SK-N-SH treated with all-trans-retinoic acid at 6 μM for 48 hours (cell line): ENCODE measurements around the gene KANK3.
"Not testable (repeated sequence)": the region's sequence is repeated elsewhere in the genome, so short reads cannot be mapped to it uniquely, and the experiment has no call there.

Source experiments
- ARNTL ChIP-seq: fragments of 450-650 bp; formaldehyde crosslinking; IDR thresholded peaks from 2 replicates; pipeline ENCODE4 v1.5.0; 2020; ENCODE audit warnings: low read depth, mild to moderate bottlenecking, moderate library complexity, borderline replicate concordance
- RARB ChIP-seq: fragments of 250-450 bp; sonication (Bioruptor Pico); IDR thresholded peaks from 2 replicates; pipeline ENCODE4 v1.8.0; 2021; ENCODE audit warnings: mild to moderate bottlenecking, moderate library complexity
- ZFP3 ChIP-seq: fragments of 250-450 bp; sonication (Bioruptor Pico); IDR thresholded peaks from 2 replicates; pipeline ENCODE4 v1.5.0; 2020; ENCODE audit warnings: mild to moderate bottlenecking, moderate library complexity
- ZFP30 ChIP-seq: fragments of 450-650 bp; formaldehyde crosslinking; IDR thresholded peaks from 2 replicates; pipeline ENCODE4 v1.5.0; 2022; ENCODE audit warnings: mild to moderate bottlenecking, moderate library complexity
- TF ChIP-seq, protein P1 (sequence below): fragments of 250-450 bp; sonication (Bioruptor Pico); IDR thresholded peaks from 2 replicates; pipeline ENCODE4 v1.5.1; 2020; ENCODE audit warnings: low read depth, mild to moderate bottlenecking, moderate library complexity
- TF ChIP-seq, protein P2 (sequence below): fragments of 250-450 bp; sonication (Bioruptor Pico); IDR thresholded peaks from 2 replicates; pipeline ENCODE4 v1.5.0; 2020; ENCODE audit warnings: mild to moderate bottlenecking, moderate library complexity
- TF ChIP-seq, protein P3 (sequence below): fragments of 250-450 bp; sonication (Bioruptor Pico); IDR thresholded peaks from 2 replicates; pipeline ENCODE4 v1.8.0; 2021; ENCODE audit warnings: low read depth, mild to moderate bottlenecking, moderate library complexity, borderline replicate concordance

DNA sequence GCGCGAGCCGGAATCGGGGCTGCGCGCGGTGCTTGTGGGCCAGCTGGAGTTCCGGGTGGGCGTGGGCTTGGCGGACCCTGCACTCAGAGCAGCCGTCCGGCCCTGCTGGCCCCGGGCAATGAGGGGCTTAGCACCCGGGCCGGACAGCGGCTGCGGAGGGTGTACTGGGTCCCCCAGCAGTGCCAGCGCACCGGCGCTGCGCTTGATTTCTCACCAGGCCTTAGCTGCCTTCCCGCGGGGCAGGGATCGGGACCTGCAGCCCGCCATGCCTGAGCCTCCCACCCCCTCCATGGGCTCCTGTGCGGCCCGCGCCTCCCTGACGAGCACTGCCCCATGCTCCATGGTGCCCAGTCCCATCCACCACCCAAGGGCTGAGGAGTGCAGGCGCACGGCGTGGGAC, 32.7 kb upstream of the KANK3 start:
- TF ChIP-seq ZFP30 (CRISPR knock-in tag); ARNTL (CRISPR knock-in tag); ZFP3 (CRISPR knock-in tag); RARB: not testable (repeated sequence)
- TF ChIP-seq, protein P1, sequence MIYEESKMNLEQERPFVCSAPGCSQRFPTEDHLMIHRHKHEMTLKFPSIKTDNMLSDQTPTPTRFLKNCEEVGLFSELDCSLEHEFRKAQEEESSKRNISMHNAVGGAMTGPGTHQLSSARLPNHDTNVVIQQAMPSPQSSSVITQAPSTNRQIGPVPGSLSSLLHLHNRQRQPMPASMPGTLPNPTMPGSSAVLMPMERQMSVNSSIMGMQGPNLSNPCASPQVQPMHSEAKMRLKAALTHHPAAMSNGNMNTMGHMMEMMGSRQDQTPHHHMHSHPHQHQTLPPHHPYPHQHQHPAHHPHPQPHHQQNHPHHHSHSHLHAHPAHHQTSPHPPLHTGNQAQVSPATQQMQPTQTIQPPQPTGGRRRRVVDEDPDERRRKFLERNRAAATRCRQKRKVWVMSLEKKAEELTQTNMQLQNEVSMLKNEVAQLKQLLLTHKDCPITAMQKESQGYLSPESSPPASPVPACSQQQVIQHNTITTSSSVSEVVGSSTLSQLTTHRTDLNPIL (CRISPR knock-in tag) = not testable (repeated sequence)
- TF ChIP-seq, protein P2, sequence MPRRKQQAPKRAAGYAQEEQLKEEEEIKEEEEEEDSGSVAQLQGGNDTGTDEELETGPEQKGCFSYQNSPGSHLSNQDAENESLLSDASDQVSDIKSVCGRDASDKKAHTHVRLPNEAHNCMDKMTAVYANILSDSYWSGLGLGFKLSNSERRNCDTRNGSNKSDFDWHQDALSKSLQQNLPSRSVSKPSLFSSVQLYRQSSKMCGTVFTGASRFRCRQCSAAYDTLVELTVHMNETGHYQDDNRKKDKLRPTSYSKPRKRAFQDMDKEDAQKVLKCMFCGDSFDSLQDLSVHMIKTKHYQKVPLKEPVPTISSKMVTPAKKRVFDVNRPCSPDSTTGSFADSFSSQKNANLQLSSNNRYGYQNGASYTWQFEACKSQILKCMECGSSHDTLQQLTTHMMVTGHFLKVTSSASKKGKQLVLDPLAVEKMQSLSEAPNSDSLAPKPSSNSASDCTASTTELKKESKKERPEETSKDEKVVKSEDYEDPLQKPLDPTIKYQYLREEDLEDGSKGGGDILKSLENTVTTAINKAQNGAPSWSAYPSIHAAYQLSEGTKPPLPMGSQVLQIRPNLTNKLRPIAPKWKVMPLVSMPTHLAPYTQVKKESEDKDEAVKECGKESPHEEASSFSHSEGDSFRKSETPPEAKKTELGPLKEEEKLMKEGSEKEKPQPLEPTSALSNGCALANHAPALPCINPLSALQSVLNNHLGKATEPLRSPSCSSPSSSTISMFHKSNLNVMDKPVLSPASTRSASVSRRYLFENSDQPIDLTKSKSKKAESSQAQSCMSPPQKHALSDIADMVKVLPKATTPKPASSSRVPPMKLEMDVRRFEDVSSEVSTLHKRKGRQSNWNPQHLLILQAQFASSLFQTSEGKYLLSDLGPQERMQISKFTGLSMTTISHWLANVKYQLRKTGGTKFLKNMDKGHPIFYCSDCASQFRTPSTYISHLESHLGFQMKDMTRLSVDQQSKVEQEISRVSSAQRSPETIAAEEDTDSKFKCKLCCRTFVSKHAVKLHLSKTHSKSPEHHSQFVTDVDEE (CRISPR knock-in tag) = not testable (repeated sequence)
- TF ChIP-seq, protein P3, sequence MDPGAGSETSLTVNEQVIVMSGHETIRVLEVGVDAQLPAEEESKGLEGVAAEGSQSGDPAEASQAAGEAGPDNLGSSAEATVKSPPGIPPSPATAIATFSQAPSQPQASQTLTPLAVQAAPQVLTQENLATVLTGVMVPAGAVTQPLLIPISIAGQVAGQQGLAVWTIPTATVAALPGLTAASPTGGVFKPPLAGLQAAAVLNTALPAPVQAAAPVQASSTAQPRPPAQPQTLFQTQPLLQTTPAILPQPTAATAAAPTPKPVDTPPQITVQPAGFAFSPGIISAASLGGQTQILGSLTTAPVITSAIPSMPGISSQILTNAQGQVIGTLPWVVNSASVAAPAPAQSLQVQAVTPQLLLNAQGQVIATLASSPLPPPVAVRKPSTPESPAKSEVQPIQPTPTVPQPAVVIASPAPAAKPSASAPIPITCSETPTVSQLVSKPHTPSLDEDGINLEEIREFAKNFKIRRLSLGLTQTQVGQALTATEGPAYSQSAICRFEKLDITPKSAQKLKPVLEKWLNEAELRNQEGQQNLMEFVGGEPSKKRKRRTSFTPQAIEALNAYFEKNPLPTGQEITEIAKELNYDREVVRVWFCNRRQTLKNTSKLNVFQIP (CRISPR knock-in tag) = not testable (repeated sequence)
